G401 (cell line): ENCODE results near the gene OR56A1. TPM values are rescaled to one million over a fixed set of nuclear protein-coding genes. Genes with fewer than 3 reads are reported as not detected.
A peak's percentile ranks its signal among the peaks of the same experiment; 100 is the strongest.
"Not testable (repeated sequence)": the region's sequence is repeated elsewhere in the genome, so short reads cannot be mapped to it uniquely, and the experiment has no call there.

Experiments
- DNase-seq: peaks from one replicate; pipeline ENCODE4 v3.0.0-alpha.2; 2015; ENCODE audit warnings: low spot score
- in situ Hi-C: cut with HindIII; loops from 2 replicates; pipeline ENCODE4 v1.10.0; 2016; ENCODE audit warnings: low sequenced_read_pairs, mixed read lengths
- total RNA-seq: library from RNA; depleted of rRNA; stranded (reverse); fragments of >200 nt; shearing (Covaris generic); gene quantifications from 2 replicates; pipeline ENCODE4 v1.2.3, GENCODE V29; 2014; rRNA removed

Gene OR56A1, protein sequence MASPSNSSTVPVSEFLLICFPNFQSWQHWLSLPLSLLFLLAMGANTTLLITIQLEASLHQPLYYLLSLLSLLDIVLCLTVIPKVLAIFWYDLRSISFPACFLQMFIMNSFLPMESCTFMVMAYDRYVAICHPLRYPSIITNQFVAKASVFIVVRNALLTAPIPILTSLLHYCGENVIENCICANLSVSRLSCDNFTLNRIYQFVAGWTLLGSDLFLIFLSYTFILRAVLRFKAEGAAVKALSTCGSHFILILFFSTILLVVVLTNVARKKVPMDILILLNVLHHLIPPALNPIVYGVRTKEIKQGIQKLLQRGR
- not detected in 2 replicates for total RNA-seq

DNA sequence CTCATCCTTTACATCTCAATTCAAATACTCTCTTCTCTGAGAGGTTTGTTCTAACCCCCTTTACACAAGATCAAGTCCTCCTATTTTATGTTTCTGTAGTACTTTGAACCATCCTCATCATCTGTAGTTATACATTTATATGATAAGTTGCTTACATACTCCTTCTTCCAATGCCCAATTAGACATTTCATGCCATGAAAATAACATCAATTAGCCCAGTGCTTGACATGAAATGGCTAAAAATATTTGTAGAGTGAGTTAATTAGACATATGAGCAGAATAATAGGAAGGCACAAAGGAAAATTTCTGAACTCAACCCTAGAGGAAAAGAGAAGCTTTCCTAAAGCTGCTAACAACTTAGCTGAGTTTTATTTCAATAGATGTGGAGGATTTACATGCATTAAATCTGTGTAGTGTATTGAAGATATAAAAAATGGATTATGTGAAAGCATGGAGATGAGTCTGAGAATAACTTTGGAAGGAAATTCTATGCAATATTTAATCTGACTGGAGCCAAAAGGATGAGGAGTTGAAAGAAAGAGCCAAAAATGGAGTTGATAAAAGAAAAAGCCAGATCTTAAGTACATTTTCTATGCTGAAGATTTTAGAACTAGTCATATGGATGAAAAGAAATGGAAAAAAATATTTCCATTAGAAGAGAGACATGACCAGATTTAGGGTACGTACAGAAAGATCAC is at the start of gene OR56A1:
Gene OR56A1, minus strand, starts transcription at position 51 of the 698 bp plus-strand sequence. CDS start 3,066 bp downstream, outside the sequence.
- DNase-seq, result no peak
- in situ Hi-C loops, result no loop called here

DNA sequence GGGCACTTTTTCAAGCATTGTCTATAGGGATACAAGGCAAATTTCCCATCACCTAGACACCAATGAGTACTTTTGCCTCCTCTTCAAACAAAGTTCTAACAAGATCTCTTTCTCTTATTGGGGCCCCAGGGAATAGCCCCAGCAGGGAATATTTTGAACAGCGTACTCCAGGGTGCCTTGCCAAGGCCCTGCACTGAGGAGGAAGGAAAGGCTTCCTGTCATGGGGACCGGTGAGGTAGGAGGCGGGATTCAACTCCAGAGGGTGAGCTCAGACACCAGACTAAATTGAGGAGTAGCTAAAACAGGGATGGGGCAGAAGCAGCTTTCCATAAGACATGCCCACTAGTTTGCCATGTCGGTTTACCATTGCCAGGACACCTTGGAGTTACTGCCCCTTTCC is 48.9 kb upstream of the OR56A1 start:
- in situ Hi-C loops, result no loop called here
- DNase-seq, result no peak

DNA sequence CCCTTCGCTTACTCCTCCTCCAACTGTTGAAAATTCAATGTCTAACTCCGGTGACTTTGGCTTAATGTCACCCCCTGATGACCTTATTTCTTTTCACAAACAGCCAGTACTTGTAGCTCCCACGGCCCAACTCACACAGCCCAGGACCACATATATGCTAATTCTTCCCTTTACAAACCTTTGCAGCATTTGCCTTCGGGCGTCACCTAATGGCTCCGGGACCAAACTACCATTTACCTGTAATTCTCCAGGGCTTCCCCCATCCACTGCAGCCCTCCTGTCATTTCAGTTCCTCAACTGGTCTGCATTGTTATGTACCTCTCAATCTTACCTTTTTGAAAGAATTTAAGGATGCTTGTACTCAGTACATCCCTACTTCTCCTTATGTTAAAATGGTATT is 47.2 kb upstream of the OR56A1 start:
- in situ Hi-C loops, result no loop called here

DNA sequence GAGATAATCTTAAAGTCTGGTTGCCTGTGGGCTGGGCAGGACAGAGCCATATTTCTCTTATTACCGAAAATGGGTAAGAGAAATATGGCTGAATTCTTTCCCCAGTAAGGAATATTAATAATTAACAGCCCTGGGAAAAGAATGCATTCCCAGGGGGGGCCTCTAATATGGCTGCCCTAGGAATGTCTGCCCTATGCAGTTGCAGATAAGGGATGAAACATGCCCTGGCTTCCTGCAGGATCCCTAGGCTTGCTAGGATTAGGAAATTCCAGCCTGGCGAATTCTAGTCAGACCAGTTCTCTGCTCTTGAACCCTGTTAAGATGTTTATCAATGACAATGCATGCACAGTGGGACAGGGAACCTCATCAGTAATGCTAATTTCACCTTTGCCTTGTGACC is 45.9 kb upstream of the OR56A1 start:
- DNase-seq, in situ Hi-C loops: not testable (repeated sequence)

More for the DNA sequence above, 47.2 kb upstream of the OR56A1 start:
- DNase-seq, result no peak

DNA sequence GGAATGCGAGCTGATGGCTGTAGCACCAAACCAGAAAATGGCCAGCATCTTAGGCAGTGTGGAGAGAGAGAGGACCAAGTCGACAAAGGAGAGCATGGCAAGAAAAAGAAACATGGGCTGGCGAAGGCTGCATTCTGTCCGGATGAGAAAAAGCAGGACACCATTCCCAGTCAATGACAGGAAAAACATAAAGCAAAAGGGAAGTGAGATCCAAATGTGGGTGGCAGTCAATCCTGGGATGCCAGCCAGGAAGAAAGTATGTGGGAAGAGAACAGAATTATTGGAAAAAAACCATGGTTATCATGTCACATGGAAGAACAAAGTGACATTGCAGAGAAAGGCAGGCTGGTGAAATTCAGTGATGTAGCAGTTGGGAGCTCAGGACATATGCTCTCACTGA is 36.9 kb upstream of the OR56A1 start:
- no peak for DNase-seq
- in situ Hi-C loops, result no loop called here

DNA sequence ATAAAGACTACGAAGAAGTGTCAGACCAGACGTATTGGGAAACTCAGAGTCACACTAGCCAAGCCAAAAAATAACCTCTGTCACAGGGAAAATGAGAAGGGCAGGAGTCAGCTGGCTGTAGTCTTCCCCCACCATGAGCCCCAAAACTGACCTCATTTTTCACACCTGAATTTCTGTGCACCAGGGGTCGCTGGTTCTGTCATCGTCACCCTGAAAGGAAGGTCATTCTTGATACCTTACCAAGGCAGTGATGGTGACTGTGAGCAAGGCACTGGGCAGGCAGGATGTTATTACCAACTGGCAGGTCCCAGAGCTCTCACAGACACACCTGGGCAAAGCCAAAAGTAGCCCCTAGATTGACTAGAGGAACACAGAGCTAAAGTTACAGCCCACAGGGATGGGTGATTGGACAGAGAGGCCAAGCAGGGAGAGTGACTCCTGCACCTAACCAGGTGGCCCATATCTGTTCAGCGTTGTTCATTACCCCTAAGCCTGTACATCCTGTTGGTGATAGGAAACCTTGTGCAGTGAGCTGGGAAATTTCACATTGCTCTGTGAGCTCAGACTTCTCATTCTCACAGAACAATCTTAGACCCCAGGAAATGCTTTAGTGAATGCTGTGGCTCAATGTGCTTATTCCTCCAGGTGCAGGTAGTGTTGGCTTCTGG is 32.3 kb upstream of the OR56A1 start:
- DNase-seq, result no peak
- in situ Hi-C loops, result no loop called here

DNA sequence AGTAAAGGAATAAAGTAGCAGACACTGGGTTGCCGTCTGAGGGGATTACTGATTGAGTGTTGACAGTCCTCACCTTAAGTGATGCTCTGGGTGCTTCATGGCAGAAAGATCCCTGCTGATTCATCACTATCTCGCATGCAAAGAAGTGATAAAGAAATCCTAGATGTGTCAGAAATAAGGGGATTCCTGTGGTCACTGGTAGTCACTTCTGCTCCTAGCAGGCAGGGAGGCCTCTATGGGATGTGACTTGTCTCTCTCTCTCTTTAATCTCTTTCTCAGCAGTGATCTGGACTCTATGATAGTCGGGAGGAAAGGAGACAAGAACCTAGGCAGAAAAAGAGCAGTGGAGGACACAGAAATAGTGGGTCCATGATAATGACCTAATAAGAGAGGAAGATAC is 30.9 kb upstream of the OR56A1 start:
- DNase-seq, result no peak
- in situ Hi-C loops, result no loop called here

DNA sequence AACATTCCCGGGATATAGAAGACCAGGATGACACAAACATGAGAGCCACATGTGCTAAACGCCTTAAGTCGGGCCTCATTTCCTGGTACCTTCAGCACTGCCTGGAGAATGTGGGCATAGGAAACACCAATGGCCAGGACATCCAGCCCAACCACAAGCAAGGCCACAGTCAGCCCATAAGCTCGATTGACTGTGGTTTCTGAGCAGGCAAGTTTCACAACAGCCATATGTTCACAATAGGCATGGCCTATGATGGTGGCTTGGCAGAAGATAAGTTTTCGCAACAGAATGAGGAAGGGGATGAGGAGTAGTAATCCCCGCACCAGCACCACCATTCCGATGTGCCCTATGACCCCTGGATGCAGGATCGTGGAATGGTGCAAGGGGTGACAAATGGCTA is 26.9 kb upstream of the OR56A1 start:
- in situ Hi-C loops, result no loop called here
- no peak for DNase-seq

DNA sequence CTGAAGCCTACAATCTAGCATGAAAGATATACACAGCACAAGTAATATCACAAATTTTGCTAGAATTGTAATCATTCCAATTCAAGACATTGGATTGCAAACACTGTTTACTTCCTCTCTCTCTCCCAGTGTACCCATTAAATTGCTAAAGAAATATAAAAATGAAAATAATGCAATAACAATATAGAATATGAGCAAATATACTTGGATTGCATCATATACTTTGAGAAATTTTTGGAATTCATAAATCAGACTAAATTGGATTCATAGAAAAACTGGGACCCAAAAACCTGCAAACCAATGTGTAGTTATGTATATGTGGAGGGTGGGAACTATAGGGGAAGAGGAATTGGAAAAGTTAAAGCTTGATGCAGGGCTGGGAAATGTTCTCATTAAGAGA is 25.0 kb upstream of the OR56A1 start:
- no peak for DNase-seq
- in situ Hi-C loops, result no loop called here

DNA sequence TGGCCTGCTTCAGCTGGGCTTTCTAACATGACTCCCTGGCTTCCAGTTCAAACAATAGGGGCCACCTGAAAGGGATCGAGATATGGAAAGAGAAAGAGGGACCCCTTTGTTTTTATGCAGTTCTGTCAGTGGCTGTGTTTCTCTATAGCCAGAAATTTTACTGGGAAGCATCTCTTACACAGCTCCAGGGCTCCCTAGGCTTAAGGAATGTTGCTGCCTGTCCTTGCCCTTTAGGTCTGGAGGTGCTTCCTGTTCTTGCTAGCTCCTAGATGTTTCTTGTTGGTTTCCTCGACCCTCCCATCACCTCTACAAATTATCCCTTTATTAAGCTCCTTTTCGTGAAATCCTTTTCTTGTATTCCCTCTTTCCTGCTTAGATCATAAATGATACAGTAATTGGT is 21.8 kb upstream of the OR56A1 start:
- in situ Hi-C loops, result no loop called here
- DNase-seq, result no peak

DNA sequence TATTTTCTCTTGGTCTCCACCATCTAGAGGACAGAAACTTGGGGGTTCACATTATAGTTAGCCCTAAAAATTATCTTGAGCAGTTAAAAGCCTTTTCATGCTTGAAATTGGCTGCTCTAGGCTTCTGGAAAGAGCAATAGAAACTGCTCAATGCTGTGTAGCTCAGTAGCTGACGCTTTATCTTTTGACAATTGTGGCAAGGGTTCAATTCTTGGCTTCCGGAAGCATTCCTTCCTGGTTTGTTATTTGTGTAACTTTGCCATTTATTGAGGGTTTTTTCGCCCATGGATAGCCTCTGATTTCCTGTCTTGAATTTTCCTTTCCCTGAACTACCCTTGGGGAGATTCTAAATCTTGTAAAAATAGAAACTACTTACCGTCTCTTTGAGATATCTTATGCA is 10.3 kb upstream of the OR56A1 start:
- no peak for DNase-seq
- in situ Hi-C loops, result no loop called here

DNA sequence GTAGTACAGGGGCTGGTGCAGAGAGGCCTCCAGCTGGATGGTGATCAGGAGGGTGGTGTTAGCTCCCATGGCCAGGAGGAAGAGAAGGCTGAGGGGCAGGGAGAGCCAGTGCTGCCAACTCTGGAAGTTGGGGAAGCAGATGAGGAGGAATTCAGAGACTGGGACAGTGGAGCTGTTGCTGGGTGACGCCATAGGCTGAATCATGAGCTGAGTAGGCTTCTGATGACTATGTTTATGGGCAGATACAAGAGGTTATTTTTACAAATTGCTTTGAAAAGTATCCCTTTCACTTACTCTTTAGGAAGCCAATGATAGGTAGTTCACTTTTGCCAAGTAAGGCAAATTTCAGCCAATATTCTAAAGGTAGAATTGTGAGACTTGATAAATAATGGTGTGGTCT is 3.1 kb downstream of the OR56A1 start:
- in situ Hi-C loops, result no loop called here
- DNase-seq, result no peak

DNA sequence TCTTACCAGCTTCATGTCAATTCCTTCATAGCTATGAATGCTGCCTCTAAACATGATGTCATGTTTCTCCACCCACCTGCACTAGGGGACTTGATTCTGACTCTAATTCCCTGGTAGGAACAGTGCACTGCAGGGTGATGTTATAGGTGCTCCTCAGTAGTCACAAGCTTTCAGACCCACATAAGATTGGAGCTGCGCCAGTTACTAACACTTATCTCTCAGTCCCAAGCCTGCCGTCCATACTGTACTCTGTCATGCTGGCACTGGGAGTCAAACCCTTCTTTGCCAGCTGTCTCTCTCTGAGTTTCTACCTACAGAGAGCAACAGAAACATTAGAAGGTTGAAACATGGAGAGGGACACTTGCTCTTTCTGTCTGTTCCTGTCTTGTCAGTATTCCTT is 5.5 kb downstream of the OR56A1 start:
- DNase-seq, result no peak
- in situ Hi-C loops, result no loop called here

DNA sequence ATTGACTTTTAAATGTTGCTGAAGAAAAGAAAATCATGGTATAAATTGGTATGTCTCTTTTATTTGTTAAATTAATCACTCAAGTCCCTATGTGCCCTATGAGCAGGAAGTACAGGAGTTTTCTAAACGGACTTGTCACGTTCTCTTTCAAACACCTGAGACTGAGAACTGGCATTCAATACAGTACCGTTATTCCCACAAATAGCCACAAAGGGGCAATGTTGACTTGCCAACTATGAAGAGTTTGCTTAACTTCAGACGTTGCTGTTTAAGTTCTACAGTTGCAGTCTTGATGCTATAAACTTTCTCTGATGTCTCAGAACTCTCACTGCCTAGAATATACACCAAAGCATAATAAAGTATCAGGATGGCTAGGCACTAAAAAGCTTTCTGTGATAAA is 7.6 kb downstream of the OR56A1 start:
- in situ Hi-C loops, result no loop called here
- peak; percentile 51 for DNase-seq

DNA sequence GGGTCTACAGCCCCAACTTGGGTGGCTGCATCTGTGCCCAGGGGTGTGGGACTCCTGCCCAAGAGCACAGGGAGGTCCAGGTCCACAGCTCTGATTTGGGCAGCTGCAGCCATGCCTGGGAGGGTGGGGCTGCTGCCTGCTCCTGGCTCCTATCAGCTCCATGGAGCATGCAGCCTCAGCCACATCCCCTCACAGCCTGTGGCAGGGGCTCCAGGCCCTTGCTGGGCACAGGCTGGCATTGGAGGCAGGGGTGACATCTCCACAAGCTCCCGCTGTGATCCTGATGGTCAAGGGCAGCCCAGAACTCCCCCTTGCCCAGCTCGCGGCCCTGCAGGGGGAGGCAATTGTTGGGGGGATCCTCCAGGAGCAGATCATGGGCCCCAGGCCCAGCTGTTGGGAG is 17.5 kb downstream of the OR56A1 start:
- in situ Hi-C loops, result no loop called here
- DNase-seq, result no peak

DNA sequence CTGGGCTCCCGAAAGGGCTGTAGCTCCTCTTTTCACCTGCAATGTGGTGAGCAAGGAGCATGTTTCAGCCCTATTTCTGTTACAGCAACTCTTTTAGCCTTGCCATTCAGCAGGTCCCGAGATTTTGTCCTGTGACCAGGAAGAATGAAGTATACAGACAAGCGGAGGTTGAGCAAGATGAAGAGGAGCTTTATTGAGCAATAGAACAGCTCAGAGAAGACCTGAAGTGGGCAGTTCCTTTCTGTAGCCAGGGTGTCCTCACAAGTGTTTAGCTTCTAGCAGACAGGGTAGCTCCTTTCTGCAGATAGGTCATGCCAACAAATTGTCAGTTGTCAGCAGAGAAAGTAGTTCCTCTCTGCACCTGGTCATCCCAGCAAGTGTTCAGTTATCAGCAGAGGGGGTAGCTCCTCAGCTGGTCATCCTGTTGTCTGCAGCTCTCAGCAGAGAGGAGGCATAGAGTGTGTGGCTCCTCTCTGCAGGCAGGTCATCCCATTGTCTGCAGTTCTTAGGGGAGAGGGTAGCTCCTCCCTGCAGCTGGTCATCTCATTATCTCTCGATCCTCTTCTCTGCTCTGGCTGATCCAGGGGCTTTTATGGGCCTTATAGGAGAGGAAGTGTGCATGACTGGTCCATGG is 18.4 kb downstream of the OR56A1 start:
- DNase-seq, result no peak
- in situ Hi-C loops, result no loop called here

DNA sequence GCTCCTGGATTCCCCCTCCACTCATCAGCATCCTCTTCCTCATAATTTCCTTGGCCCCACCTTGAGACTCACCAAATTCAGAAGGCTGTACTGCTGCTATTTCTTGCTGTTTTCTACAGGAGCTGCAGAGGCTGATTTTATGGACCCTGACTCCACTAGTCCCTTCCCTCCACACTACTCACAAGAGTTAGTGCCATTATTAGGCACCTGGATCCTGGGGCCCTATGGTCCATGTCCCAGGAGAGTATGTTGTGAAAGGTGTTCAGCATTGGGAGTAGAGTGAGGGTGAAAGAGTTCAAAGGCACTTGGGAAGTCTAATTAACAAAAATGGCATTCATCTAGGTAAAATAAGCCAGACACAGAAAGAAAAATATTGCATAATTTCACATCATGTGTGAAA is 23.7 kb downstream of the OR56A1 start, which contains the start of gene OR56A4:
Gene OR56A4, minus strand, starts transcription at position 101 of the 400 bp plus-strand sequence. CDS start 3,954 bp downstream, outside the sequence.
- in situ Hi-C loops, result no loop called here

DNA sequence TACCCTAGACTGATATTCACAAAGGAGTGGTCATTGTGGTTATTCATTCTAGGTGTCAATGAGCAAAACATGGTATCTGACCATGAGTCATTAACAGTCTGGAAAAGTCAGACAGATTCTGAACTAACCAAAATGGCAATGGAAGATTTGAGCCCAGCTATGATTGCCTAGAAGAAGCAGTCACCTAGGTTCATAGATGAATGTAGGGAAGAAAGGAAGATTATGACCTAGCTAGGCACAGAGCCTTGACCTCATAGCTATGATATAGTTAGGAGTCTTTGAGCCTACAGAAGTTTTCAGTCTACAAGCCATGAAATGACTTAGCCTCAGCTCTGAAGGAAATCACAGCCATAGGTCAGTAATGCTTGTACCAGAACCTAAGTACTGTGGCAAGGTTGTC is 24.2 kb downstream of the OR56A1 start:
- no peak for DNase-seq
- in situ Hi-C loops, result no loop called here

More for the DNA sequence above, 23.7 kb downstream of the OR56A1 start, which contains the start of gene OR56A4:
- DNase-seq, result no peak

DNA sequence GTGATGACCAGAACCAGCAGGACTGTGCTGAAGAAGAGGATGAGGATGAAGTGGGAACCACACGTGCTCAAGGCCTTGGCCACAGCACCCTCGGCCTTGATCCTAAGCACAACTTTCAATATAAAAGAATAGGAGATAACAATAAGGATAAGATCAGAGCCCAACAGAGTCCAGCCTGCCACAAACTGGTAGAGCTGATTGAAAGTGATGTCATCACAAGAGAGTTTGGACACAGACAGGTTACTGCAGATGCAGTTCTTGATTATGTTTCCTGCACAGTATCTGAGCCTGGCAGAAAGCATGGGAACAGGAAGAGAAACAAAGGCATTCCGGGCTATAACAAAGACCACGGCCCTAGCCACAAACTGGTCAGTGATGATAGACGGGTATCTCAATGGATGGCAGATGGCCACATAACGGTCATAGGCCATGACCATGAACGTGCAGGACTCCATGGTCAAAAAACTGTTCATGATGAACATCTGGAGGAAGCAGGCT is 28.3 kb downstream of the OR56A1 start:
- in situ Hi-C loops, result no loop called here
- DNase-seq, result no peak

DNA sequence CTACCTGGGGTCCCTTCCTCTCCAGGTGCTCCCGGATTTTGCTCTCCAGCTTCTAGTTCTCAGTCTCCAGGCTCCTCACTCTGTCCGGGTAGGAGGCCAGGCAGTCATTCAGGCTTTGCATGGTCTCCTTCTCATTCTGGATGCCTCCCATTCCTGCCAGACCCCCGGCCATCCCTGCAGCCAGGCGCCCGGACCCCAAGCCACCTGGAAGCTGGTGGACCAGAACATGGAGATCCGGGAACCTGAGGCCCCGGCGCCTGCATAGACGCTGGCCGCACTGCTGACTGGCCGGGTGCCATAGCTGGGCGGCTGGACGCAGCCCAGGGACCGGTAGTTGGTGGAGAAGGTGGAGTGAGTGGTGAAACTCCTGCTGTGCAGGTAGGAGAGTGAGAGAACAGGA is 35.8 kb downstream of the OR56A1 start:
- in situ Hi-C loops, result no loop called here
- DNase-seq, result no peak
